Osteoblast (primary cell): ENCODE results near the gene ARX. TPM values are rescaled to one million over a fixed set of nuclear protein-coding genes. Genes with fewer than 3 reads are reported as not detected.

Source experiments
- DNase-seq: peaks from one replicate; pipeline ENCODE4 v3.0.0; 2011; ENCODE audit warnings: low spot score, mixed read lengths; ENCODE audit not compliant: insufficient read length; ENCODE audit errors: missing footprints
- H2AFZ ChIP-seq: 2 replicates; pipeline ENCODE4 v1.6.0; 2011; ENCODE audit warnings: mild to moderate bottlenecking, low read length
- H3K27ac ChIP-seq: 2 replicates; pipeline ENCODE4 v1.5.1; 2011; ENCODE audit warnings: mild to moderate bottlenecking, low read depth, low read length, moderate library complexity
- H3K27me3 ChIP-seq: 2 replicates; pipeline ENCODE4 v1.6.0; 2012; ENCODE audit warnings: mild to moderate bottlenecking, control low read depth, inconsistent platforms, low read length, moderate library complexity; ENCODE audit not compliant: insufficient read depth
- H3K36me3 ChIP-seq: 2 replicates; pipeline ENCODE4 v1.5.1; 2011; ENCODE audit warnings: mild to moderate bottlenecking, low read length, control low read depth, moderate library complexity; ENCODE audit not compliant: insufficient read depth
- H3K4me1 ChIP-seq: 2 replicates; pipeline ENCODE4 v1.5.1; 2011; ENCODE audit warnings: mild to moderate bottlenecking, low read length, control low read depth, moderate library complexity; ENCODE audit not compliant: insufficient read depth
- H3K4me2 ChIP-seq: 2 replicates; pipeline ENCODE4 v1.6.0; 2011; ENCODE audit warnings: mild to moderate bottlenecking, low read length; ENCODE audit not compliant: insufficient read depth
- H3K4me3 ChIP-seq: fragments of 200-600 bp; sonication (generic); 3 replicates; pipeline ENCODE4 v1.5.1; 2012; ENCODE audit warnings: mild to moderate bottlenecking, low read length, inconsistent platforms; ENCODE audit not compliant: insufficient read depth
- H3K79me2 ChIP-seq: 2 replicates; pipeline ENCODE4 v1.6.0; 2012; ENCODE audit warnings: mild to moderate bottlenecking, low read length, control low read depth, inconsistent platforms; ENCODE audit not compliant: insufficient read depth
- H3K9me3 ChIP-seq: 2 replicates; pipeline ENCODE4 v1.5.1; 2011; ENCODE audit warnings: low read depth, low read length, control low read depth
- H4K20me1 ChIP-seq: 2 replicates; pipeline ENCODE4 v1.6.0; 2012; ENCODE audit warnings: mild to moderate bottlenecking, low read length, control low read depth; ENCODE audit not compliant: insufficient read depth
- CTCF ChIP-seq: IDR thresholded peaks from 2 replicates; pipeline ENCODE4 v1.5.1; 2011; ENCODE audit warnings: mild to moderate bottlenecking, low read depth, low read length, moderate library complexity; ENCODE audit errors: extremely low read depth
- total RNA-seq: library from RNA; depleted of rRNA; stranded (reverse); fragments of >200 nt; gene quantifications from 2 replicates; pipeline ENCODE4 v1.2.3, GENCODE V29; 2012

The ARX gene
- total RNA-seq, 1 donor, result not detected

DNA sequence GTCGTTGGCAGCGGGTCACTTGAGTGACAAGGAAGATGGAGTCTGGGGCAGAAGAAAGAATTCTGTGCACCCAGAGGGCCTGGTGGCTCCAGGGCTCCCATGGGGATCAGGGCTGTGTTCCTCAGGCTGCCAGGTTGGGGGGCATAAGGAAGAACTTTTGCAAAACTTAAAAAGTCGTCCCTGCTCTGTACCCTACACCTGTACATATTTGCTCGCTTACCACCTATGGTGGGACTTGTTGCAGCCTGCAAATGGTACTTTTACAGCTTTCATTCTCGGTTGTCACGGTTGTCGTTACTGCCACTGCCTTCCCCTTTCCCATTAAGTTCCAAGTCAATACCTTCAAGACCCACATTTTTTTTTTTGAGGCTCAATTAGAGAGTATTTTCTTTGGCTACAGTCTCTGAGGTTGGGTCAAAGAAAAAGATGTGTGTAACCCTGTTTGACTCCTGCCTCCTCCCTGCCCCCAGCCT, 9.1 kb downstream of the ARX start:
- no peaks in the 10 kb centered on the region for H3K36me3 ChIP-seq
- H3K27ac ChIP-seq, result no peak overlapping the region
- no peak overlapping the region for H2AFZ ChIP-seq
- H3K9me3 ChIP-seq, result no peaks in the 10 kb centered on the region
- no peak overlapping the region for H3K4me3 ChIP-seq
- DNase-seq, result no peak
- no peak overlapping the region for H3K4me2 ChIP-seq
- peaks cover 69% of the 10 kb centered on the region for H3K27me3 ChIP-seq
- no peaks in the 10 kb centered on the region for H4K20me1 ChIP-seq
- no peaks in the 10 kb centered on the region for H3K4me1 ChIP-seq
- no peak for TF ChIP-seq CTCF
- no peaks in the 10 kb centered on the region for H3K79me2 ChIP-seq

GRCh38 chrX:25005382-25006185, 10.2 kb downstream of the ARX start:
- Histone ChIP-seq H3K27ac (no peak overlapping the region), H3K36me3 (no peaks in the 10 kb centered on the region), H4K20me1 (no peaks in the 10 kb centered on the region), H3K9me3 (no peaks in the 10 kb centered on the region), H3K4me2 (peak overlapping the region; percentile 50), H3K79me2 (no peaks in the 10 kb centered on the region), H3K4me3 (peak overlapping the region; percentile 30), H3K27me3 (peaks cover 60% of the 10 kb centered on the region), H3K4me1 (no peaks in the 10 kb centered on the region), H2AFZ (no peak overlapping the region)
- DNase-seq, result peak; percentile 92
- no peak for TF ChIP-seq CTCF

DNA sequence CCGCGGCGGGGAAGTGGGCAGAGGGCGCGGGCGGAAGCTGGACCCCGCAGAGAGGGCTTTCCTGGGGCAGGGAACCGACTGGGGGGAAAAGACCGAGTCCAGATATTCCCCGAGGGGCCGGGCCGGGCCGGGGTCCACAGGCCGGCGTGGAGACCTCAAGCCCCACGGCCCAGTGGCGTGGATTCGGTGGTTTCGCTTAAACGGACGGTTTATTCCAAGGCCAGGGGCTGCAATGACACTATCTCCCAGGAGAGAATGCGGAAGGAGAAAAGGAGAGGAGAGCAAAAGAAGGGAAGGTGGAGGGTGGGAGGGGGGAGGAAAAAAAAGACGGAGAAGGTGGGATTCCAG, 10.8 kb downstream of the ARX start:
- no peak for TF ChIP-seq CTCF
- peak overlapping the region; percentile 50 for H3K4me2 ChIP-seq
- no peaks in the 10 kb centered on the region for H4K20me1 ChIP-seq
- peak overlapping the region; percentile 30 for H3K4me3 ChIP-seq
- no peaks in the 10 kb centered on the region for H3K79me2 ChIP-seq
- DNase-seq, result no peak
- no peaks in the 10 kb centered on the region for H3K4me1 ChIP-seq
- no peaks in the 10 kb centered on the region for H3K36me3 ChIP-seq
- H3K9me3 ChIP-seq, result no peaks in the 10 kb centered on the region
- H3K27ac ChIP-seq, result no peak overlapping the region
- peaks cover 57% of the 10 kb centered on the region for H3K27me3 ChIP-seq
- H2AFZ ChIP-seq, result no peak overlapping the region

DNA sequence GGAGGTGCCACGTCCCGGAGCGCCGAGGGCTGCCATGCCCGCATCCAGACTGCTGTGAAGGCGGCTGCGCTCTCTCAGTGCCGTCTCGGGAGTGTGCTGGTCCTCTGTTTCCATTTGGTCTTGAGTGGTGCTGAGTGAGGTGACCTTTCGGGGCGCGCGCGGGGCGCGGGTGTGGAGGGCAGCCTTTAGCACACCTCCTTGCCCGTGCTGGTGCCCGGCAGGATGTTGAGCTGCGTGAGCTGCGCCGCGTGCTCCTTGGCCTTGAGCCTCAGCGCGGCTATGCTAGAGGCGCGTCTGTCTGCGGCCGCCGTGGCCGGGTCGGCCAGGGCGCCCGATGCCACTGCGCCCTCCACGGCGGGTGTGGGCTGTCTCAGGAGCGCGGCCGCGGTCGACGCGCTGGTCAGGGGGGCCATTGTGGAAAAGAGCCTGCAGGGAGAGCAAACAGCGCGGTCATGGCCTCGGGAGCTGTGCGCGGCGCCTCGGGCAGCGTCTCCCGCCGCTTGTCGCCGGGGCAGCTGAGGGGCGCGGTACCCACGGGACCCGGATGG, 11.2 kb downstream of the ARX start:
- no peaks in the 10 kb centered on the region for H4K20me1 ChIP-seq
- no peak overlapping the region for H2AFZ ChIP-seq
- no peak overlapping the region for H3K27ac ChIP-seq
- no peaks in the 10 kb centered on the region for H3K36me3 ChIP-seq
- no peaks in the 10 kb centered on the region for H3K4me1 ChIP-seq
- no peak for TF ChIP-seq CTCF
- H3K79me2 ChIP-seq, result no peaks in the 10 kb centered on the region
- H3K9me3 ChIP-seq, result no peaks in the 10 kb centered on the region
- peak overlapping the region; percentile 19 for H3K4me3 ChIP-seq
- peaks cover 54% of the 10 kb centered on the region for H3K27me3 ChIP-seq
- peak; percentile 89 for DNase-seq
- peak overlapping the region; percentile 50 for H3K4me2 ChIP-seq
